Bronchial epithelial cell (primary cell): Measurements from ENCODE around the gene OTULINL. TPM values are rescaled to one million over a fixed set of nuclear protein-coding genes. Genes with fewer than 3 reads are reported as not detected.

Source experiments
- DNase-seq: peaks from one replicate; pipeline ENCODE4 v3.0.0-alpha.2; 2010; ENCODE audit warnings: low read depth
- FAIRE-seq: peaks from 2 replicates; lab custom pipeline; 2011; peaks lifted over from hg19 to GRCh38; lab: Jason Lieb, UNC
- H3K27me3 ChIP-seq: 2 replicates; pipeline ENCODE4 v1.5.1; 2011; ENCODE audit warnings: low read length; ENCODE audit not compliant: control insufficient read depth, insufficient read depth
- H3K36me3 ChIP-seq: 2 replicates; pipeline ENCODE4 v1.5.1; 2011; ENCODE audit warnings: low read length; ENCODE audit not compliant: control insufficient read depth, insufficient read depth
- H3K4me3 ChIP-seq: 2 replicates; pipeline ENCODE4 v1.5.1; 2011; ENCODE audit warnings: mild to moderate bottlenecking, low read depth, low read length, control low read depth
- CTCF ChIP-seq: IDR thresholded peaks from 2 replicates; pipeline ENCODE4 v1.5.1; 2011; ENCODE audit warnings: mild to moderate bottlenecking, moderate library complexity, low read length, control low read depth, inconsistent platforms; ENCODE audit not compliant: insufficient read depth, severe bottlenecking
- total RNA-seq: library from RNA; depleted of rRNA; stranded (reverse); fragments of >200 nt; gene quantifications from 2 replicates; pipeline ENCODE4 v1.2.1, GENCODE V29; 2014

OTULINL gene
- total RNA-seq, 1 donor from 2014 or later: 0.79 TPM

GRCh38 chr5:14595189-14595588, 13.6 kb downstream of the OTULINL start:
- TF ChIP-seq CTCF: no peak
- H3K4me3 ChIP-seq: no peak overlapping the region
- no peaks in the 10 kb centered on the region for H3K36me3 ChIP-seq
- no peak for FAIRE-seq
- no peak for DNase-seq
- H3K27me3 ChIP-seq: peaks cover 2% of the 10 kb centered on the region

GRCh38 chr5:14595891-14596290, 14.3 kb downstream of the OTULINL start:
- H3K4me3 ChIP-seq: no peak overlapping the region
- TF ChIP-seq CTCF: no peak
- no peak for DNase-seq
- FAIRE-seq: no peak
- H3K36me3 ChIP-seq: no peaks in the 10 kb centered on the region
- H3K27me3 ChIP-seq: peaks cover 2% of the 10 kb centered on the region

- FAIRE-seq (no peak), DNase-seq (no peak)
- TF ChIP-seq CTCF: no peak
- H3K36me3 ChIP-seq: no peaks in the 10 kb centered on the region
- H3K27me3 ChIP-seq: peaks cover 2% of the 10 kb centered on the region
- H3K4me3 ChIP-seq: no peak overlapping the region
Measured at GRCh38 chr5:14597080-14597479, 15.5 kb downstream of the OTULINL start.

GRCh38 chr5:14598225-14598624, 16.6 kb downstream of the OTULINL start:
- H3K27me3 ChIP-seq: peaks cover 2% of the 10 kb centered on the region
- DNase-seq: no peak
- FAIRE-seq: no peak
- no peak for TF ChIP-seq CTCF
- H3K36me3 ChIP-seq: no peaks in the 10 kb centered on the region
- no peak overlapping the region for H3K4me3 ChIP-seq

- Histone ChIP-seq H3K4me3 (no peak overlapping the region), H3K27me3 (peaks cover 2% of the 10 kb centered on the region), H3K36me3 (no peaks in the 10 kb centered on the region)
- no peak for TF ChIP-seq CTCF
- DNase-seq (no peak), FAIRE-seq (no peak)
Measured at GRCh38 chr5:14599476-14600127, 18.0 kb downstream of the OTULINL start.

- DNase-seq: no peak
- Histone ChIP-seq H3K27me3 (peaks cover 2% of the 10 kb centered on the region), H3K36me3 (no peaks in the 10 kb centered on the region), H3K4me3 (no peak overlapping the region)
- FAIRE-seq: no peak
- no peak for TF ChIP-seq CTCF
Measured at GRCh38 chr5:14600846-14601245, 19.3 kb downstream of the OTULINL start.
